HEK293 (cell line): ENCODE results near the gene CLEC4F.
A peak's percentile ranks its signal among the peaks of the same experiment; 100 is the strongest.

ENCODE experiments used
- CTCF ChIA-PET: fragments of 350-600 bp; formaldehyde crosslinking; extraction: SDS; loops from one replicate; lab custom pipeline; 2021; ENCODE audit warnings: antibody characterized with exemption; lab: Yijun Ruan, JAX
- POLR2A ChIA-PET: fragments of 300-600 bp; formaldehyde crosslinking; extraction: SDS; loops from one replicate; lab custom pipeline; 2020; ENCODE audit warnings: antibody characterized with exemption, inconsistent platforms; lab: Yijun Ruan, JAX
- H3K27ac ChIP-seq: fragments of 200-500 bp; sonication (Bioruptor generic); 2 replicates; pipeline ENCODE4 v1.5.1; 2014; ENCODE audit warnings: low read depth, low read length, control low read depth, inconsistent platforms; ENCODE audit errors: extremely low read depth
- H3K36me3 ChIP-seq, 2 experiments: fragments of 200-500 bp in 1 of 2; sonication (Bioruptor generic) in 1 of 2; 1 replicate in 1 of 2; 2 replicates in 1 of 2; pipeline ENCODE4 v1.5.1; 2014 to 2017; ENCODE audit warnings: inconsistent platforms in 2 of 2, low read length in 2 of 2; ENCODE audit not compliant: control insufficient read depth in 2 of 2, insufficient read depth in 1 of 2
- H3K4me1 ChIP-seq: fragments of 200-500 bp; sonication (Bioruptor generic); 2 replicates; pipeline ENCODE4 v1.5.1; 2014; ENCODE audit warnings: mild to moderate bottlenecking, low read length, inconsistent platforms; ENCODE audit not compliant: control insufficient read depth, insufficient read depth
- H3K4me3 ChIP-seq: 2 replicates; pipeline ENCODE4 v1.5.1; 2011; ENCODE audit warnings: low read depth, mild to moderate bottlenecking, control low read depth, low read length, moderate library complexity
- H3K9me3 ChIP-seq: fragments of 200-500 bp; sonication (Bioruptor generic); 2 replicates; pipeline ENCODE4 v1.5.1; 2014; ENCODE audit warnings: low read depth, low read length, inconsistent platforms; ENCODE audit not compliant: control insufficient read depth, insufficient read depth
- EGR2 ChIP-seq: fragments of 450-650 bp; formaldehyde crosslinking; IDR thresholded peaks from 2 replicates; pipeline ENCODE4 v1.5.1; 2016; ENCODE audit warnings: low read depth, missing biosample characterization, missing genetic modification characterization
- KLF1 ChIP-seq: fragments of 450-650 bp; formaldehyde crosslinking; IDR thresholded peaks from 2 replicates; pipeline ENCODE4 v1.5.1; 2016; ENCODE audit warnings: missing biosample characterization, missing genetic modification characterization
- KLF7 ChIP-seq: fragments of 450-650 bp; formaldehyde crosslinking; IDR thresholded peaks from 2 replicates; pipeline ENCODE4 v1.5.1; 2016; ENCODE audit warnings: missing biosample characterization, missing genetic modification characterization, borderline replicate concordance
- MEIS1 ChIP-seq: sonication (generic); formaldehyde crosslinking; IDR thresholded peaks from 2 replicates; pipeline ENCODE4 v1.8.1; 2022; ENCODE audit warnings: missing genetic modification reagents, mild to moderate bottlenecking, borderline replicate concordance
- RBAK ChIP-seq: fragments of 450-650 bp; formaldehyde crosslinking; IDR thresholded peaks from 2 replicates; pipeline ENCODE4 v1.5.1; 2016; ENCODE audit warnings: missing biosample characterization, missing genetic modification characterization
- ZBTB6 ChIP-seq: fragments of 450-650 bp; formaldehyde crosslinking; IDR thresholded peaks from 2 replicates; pipeline ENCODE4 v1.5.1; 2017; ENCODE audit warnings: missing biosample characterization, missing genetic modification characterization
- ZEB2 ChIP-seq: fragments of 450-650 bp; formaldehyde crosslinking; IDR thresholded peaks from 2 replicates; pipeline ENCODE4 v1.5.1; 2016; ENCODE audit warnings: missing biosample characterization, missing genetic modification characterization
- ZNF423 ChIP-seq: fragments of 450-650 bp; formaldehyde crosslinking; IDR thresholded peaks from 2 replicates; pipeline ENCODE4 v1.5.1; 2016; ENCODE audit warnings: missing biosample characterization, missing genetic modification characterization
- ZNF521 ChIP-seq: fragments of 450-650 bp; formaldehyde crosslinking; IDR thresholded peaks from 2 replicates; pipeline ENCODE4 v1.5.1; 2017; ENCODE audit warnings: missing biosample characterization, mild to moderate bottlenecking, missing genetic modification characterization
- ZNF549 ChIP-seq: fragments of 450-650 bp; IDR thresholded peaks from 2 replicates; pipeline ENCODE4 v1.5.1; 2018; ENCODE audit warnings: missing biosample characterization, missing genetic modification characterization, mild to moderate bottlenecking, inconsistent platforms, moderate library complexity
- ZNF561 ChIP-seq: fragments of 450-650 bp; IDR thresholded peaks from 2 replicates; pipeline ENCODE4 v1.5.1; 2018; ENCODE audit warnings: missing biosample characterization, missing genetic modification characterization, borderline replicate concordance
- ZNF580 ChIP-seq: fragments of 450-650 bp; formaldehyde crosslinking; IDR thresholded peaks from 2 replicates; pipeline ENCODE4 v1.5.1; 2016; ENCODE audit warnings: missing biosample characterization, missing genetic modification characterization
- ZNF624 ChIP-seq: fragments of 450-650 bp; formaldehyde crosslinking; IDR thresholded peaks from 2 replicates; pipeline ENCODE4 v1.5.1; 2017; ENCODE audit warnings: missing biosample characterization, missing genetic modification characterization
- ZNF664 ChIP-seq: fragments of 450-650 bp; formaldehyde crosslinking; IDR thresholded peaks from 2 replicates; pipeline ENCODE4 v1.5.1; 2016; ENCODE audit warnings: missing biosample characterization, missing genetic modification characterization
- ZNF692 ChIP-seq: fragments of 450-650 bp; formaldehyde crosslinking; IDR thresholded peaks from 2 replicates; pipeline ENCODE4 v1.5.1; 2016; ENCODE audit warnings: missing biosample characterization, missing genetic modification characterization
- ZNF707 ChIP-seq: fragments of 450-650 bp; formaldehyde crosslinking; IDR thresholded peaks from 2 replicates; pipeline ENCODE4 v1.5.1; 2016; ENCODE audit warnings: missing biosample characterization, missing genetic modification characterization
- TF ChIP-seq, protein P1 (sequence below): fragments of 450-650 bp; formaldehyde crosslinking; IDR thresholded peaks from 2 replicates; pipeline ENCODE4 v1.5.1; 2016; ENCODE audit warnings: missing biosample characterization, missing genetic modification characterization
- TF ChIP-seq, protein P2 (sequence below): fragments of 450-650 bp; IDR thresholded peaks from 2 replicates; pipeline ENCODE4 v1.5.1; 2018; ENCODE audit warnings: missing biosample characterization, mild to moderate bottlenecking, missing genetic modification characterization

The CLEC4F gene

DNA sequence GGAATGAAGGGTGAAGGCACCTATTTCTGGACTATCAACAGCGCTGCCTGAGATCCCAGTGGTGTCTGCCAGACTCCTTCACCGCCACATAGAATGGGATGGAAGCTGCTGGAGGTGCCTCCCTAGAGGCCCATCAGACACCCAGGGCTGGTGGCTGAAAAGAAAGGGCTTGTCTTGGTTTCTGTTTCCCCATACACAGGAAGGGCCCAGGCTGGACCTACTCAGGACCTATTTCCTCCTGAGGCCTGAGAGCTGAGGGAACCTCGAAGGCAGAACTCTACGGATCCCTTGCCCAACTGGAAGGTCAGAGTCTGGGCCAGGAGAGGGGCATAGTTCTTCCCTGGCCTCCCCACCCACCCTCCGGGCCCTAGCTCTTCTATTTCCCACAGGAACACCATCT is 2.9 kb upstream of the CLEC4F start (continued):
- TF ChIP-seq, protein P1, sequence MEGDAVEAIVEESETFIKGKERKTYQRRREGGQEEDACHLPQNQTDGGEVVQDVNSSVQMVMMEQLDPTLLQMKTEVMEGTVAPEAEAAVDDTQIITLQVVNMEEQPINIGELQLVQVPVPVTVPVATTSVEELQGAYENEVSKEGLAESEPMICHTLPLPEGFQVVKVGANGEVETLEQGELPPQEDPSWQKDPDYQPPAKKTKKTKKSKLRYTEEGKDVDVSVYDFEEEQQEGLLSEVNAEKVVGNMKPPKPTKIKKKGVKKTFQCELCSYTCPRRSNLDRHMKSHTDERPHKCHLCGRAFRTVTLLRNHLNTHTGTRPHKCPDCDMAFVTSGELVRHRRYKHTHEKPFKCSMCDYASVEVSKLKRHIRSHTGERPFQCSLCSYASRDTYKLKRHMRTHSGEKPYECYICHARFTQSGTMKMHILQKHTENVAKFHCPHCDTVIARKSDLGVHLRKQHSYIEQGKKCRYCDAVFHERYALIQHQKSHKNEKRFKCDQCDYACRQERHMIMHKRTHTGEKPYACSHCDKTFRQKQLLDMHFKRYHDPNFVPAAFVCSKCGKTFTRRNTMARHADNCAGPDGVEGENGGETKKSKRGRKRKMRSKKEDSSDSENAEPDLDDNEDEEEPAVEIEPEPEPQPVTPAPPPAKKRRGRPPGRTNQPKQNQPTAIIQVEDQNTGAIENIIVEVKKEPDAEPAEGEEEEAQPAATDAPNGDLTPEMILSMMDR (tag by site-specific recombination), result no peak
- TF ChIP-seq ZNF423 (tag by site-specific recombination) (no peak), ZEB2 (tag by site-specific recombination) (no peak), ZNF580 (tag by site-specific recombination) (no peak), ZNF549 (tag by site-specific recombination) (no peak), ZNF707 (tag by site-specific recombination) (no peak), RBAK (tag by site-specific recombination) (no peak), MEIS1 (CRISPR knock-in tag) (no peak), KLF7 (no peak)

DNA sequence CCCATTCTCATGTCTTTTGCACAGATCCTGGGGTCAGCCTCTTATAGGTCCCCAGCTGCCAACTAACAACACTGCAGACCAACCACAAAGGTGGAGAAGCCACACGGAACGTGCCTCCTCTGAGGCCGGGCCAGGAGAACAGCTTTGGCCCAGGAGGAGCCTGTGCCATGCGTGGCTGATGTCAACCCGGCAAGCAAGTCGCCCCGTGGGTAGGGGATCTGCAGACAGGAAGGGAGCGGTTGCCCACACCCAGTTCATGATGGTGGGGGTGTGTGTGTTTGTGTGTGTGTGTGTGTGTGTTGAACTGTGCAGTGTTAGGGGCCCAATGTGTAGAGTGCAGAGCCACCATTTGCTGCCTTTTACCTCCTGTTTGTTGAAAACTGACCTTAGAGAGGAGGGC is 2.4 kb upstream of the CLEC4F start:
- POLR2A ChIA-PET, result no interaction called here
- TF ChIP-seq ZBTB6 (no peak), ZNF664 (no peak), ZNF521 (tag by site-specific recombination) (no peak), ZNF624 (no peak), ZNF561 (tag by site-specific recombination) (no peak), ZNF692 (tag by site-specific recombination) (no peak), EGR2 (tag by site-specific recombination) (0 out of 2 replicates have a peak, but pooled peaks have one; percentile 10), KLF1 (tag by site-specific recombination) (peak; percentile 56)
- TF ChIP-seq, protein P2, sequence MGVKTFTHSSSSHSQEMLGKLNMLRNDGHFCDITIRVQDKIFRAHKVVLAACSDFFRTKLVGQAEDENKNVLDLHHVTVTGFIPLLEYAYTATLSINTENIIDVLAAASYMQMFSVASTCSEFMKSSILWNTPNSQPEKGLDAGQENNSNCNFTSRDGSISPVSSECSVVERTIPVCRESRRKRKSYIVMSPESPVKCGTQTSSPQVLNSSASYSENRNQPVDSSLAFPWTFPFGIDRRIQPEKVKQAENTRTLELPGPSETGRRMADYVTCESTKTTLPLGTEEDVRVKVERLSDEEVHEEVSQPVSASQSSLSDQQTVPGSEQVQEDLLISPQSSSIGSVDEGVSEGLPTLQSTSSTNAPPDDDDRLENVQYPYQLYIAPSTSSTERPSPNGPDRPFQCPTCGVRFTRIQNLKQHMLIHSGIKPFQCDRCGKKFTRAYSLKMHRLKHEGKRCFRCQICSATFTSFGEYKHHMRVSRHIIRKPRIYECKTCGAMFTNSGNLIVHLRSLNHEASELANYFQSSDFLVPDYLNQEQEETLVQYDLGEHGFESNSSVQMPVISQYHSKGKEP (tag by site-specific recombination), result no peak
- CTCF ChIA-PET, result no interaction called here
- H3K4me1 ChIP-seq, result no peaks in the 10 kb centered on the region
- no peaks in the 10 kb centered on the region for H3K36me3 ChIP-seq
- no peak overlapping the region for H3K4me3 ChIP-seq
- no peak overlapping the region for H3K27ac ChIP-seq
- no peaks in the 10 kb centered on the region for H3K9me3 ChIP-seq

DNA sequence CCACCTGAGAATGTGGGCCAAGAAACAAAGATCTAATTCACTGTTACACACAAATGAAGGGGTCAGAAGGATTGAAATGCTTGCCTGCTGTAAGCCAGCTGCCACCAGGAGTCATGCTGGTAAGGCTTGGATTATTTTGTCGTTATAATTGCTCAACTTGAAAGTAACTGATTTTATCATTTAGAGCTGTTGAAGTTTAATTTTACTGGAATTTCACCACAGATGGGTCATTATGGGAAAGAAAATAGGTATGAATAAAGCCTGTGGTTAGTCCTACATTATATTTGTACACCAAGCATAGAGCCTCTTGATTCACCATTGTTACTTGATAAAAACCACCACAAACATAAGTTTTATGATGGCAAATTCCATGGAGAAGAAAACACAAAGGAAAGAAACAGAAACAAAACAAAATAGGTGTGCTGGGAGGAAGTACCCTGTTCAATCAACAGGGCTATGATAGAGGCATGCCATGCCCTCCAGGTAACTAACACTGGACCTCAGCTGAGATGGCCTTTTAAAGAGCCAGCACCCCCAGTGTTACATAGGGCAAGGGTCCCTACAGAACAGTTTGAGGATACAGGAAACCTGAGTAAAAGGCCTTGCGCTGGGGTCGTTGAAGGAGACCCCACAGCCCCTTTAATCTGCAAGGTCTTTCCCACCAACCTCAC is 3.0 kb downstream of the CLEC4F start:
- Histone ChIP-seq H3K9me3 (no peaks in the 10 kb centered on the region), H3K36me3 (no peaks in the 10 kb centered on the region), H3K27ac (no peak overlapping the region)
- ChIA-PET POLR2A (no interaction called here), CTCF (interaction anchor here (1.0 kb wide), 1 partner anchor 9 kb away, joined by 3 read pairs; no protein-coding TSS in a partner anchor)
- TF ChIP-seq ZNF521 (tag by site-specific recombination), result no peak
- TF ChIP-seq, all 188 proteins: peak for 0
- no peak overlapping the region for H3K4me3 ChIP-seq
- no peaks in the 10 kb centered on the region for H3K4me1 ChIP-seq
